Uterus (tissue), 2 donors: ENCODE results near the gene SLC35F3.

ENCODE experiments used
- CTCF ChIP-seq, 4 experiments: fragments of 200-600 bp in 2 of 4; fragments of 450-650 bp in 2 of 4; sonication (generic) in 2 of 4; IDR thresholded peaks; one replicate each; pipeline ENCODE4 v1.5.1; 2016 to 2019; ENCODE audit warnings: antibody characterized with exemption in 4 of 4, mild to moderate bottlenecking in 2 of 4, moderate library complexity in 1 of 4
- POLR2A ChIP-seq, 2 donors: fragments of 450-650 bp; IDR thresholded peaks; one replicate each; pipeline ENCODE4 v1.6.1; 2016; ENCODE audit warnings: antibody characterized with exemption in 2 of 2, mild to moderate bottlenecking in 1 of 2, moderate library complexity in 1 of 2

GRCh38 chr1:234361102-234361603 is 456.7 kb downstream of the SLC35F3 start:
- TF ChIP-seq POLR2A (IDR thresholded peaks at IDR 0.05) (no peak), CTCF (IDR thresholded peaks at IDR 0.05) (no peak)
